ENCODE results near the gene CEP162. TPM values are rescaled to one million over a fixed set of nuclear protein-coding genes. Genes with fewer than 3 reads are reported as not detected.

The CEP162 gene
- total and polyA plus RNA-seq, 2 donors (not counting 1 experiment from before 2014, with no cell fraction given) = 1.8 to 13.4 TPM

DNA sequence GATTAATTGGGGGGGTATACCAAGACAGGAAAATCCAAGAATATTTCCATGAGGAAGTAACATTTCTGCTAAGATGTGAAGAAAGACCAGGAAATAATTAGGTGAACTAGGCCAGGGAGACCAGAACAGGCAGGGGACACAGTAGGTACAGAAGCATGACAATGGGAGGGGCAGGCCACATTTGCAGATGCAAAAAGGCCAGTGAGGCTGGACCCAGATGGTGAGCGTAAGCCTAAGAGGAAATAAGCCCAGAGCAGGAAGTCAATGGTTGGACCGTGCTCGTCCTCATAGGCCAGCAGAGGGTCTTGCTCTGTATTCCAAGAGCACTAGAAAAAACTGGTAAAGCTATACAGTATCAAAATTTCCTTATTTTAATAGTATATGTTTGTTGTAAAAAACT, 9.4 kb downstream of the CEP162 start:
- H3K27me3 ChIP-seq (replicated peaks in 1 of 4; ENCODE audit: control extremely low read depth in 1 of 4, control insufficient read depth in 3 of 4, insufficient read depth in 4 of 4, low read length in 3 of 4) = no peaks in the 10 kb centered on the region
- intact Hi-C loops (cut with micrococcal nuclease) = loop anchor here (2.0 kb wide), 1 partner anchor 995 kb away; no protein-coding TSS in a partner anchor
- POLR2A ChIA-PET = no interaction called here
- no peak for DNase-seq
- Mint-ChIP-seq H3K27ac (no peak overlapping the region), H3K9me3 (ENCODE audit: insufficient read depth) (no peaks in the 10 kb centered on the region), H3K4me1 (peaks cover 7% of the 10 kb centered on the region), H3K27me3 (no peaks in the 10 kb centered on the region), H3K4me3 (no peak overlapping the region)
- H3K4me3 ChIP-seq (ENCODE audit: control extremely low read depth in 1 of 5, extremely low read depth in 1 of 5, insufficient read depth in 1 of 5, low read depth in 2 of 5, low read length in 4 of 5) = no peak overlapping the region
- H3K36me3 ChIP-seq (replicated peaks in 1 of 2; ENCODE audit: control extremely low read depth in 1 of 2, control insufficient read depth in 1 of 2, extremely low read depth in 1 of 2, insufficient read depth in 2 of 2, low read length in 1 of 2) = no peaks in the 10 kb centered on the region
- H3K4me1 ChIP-seq (ENCODE audit: control insufficient read depth in 2 of 2, insufficient read depth in 2 of 2, low read length in 2 of 2) = no peaks in the 10 kb centered on the region
- no peaks in the 10 kb centered on the region for H3K9me3 ChIP-seq (ENCODE audit: control extremely low read depth in 1 of 3, control insufficient read depth in 2 of 3, insufficient read depth in 1 of 3, low read length in 2 of 3)
- no peak overlapping the region for H3K4me2 ChIP-seq (replicated peaks; ENCODE audit: low read depth, low read length, poor library complexity, severe bottlenecking)
- WGBS (ENCODE audit: insufficient coverage) = no CpG with 5 or more reads among the region's 3 CpGs
- H2AFZ ChIP-seq (ENCODE audit: insufficient read depth, low read depth, low read length, poor library complexity, severe bottlenecking) = no peak overlapping the region
- no peak for ATAC-seq (ENCODE audit: low read depth)
- no peak overlapping the region for H3K27ac ChIP-seq (ENCODE audit: low read length in 2 of 2)
- TF ChIP-seq, protein P1, sequence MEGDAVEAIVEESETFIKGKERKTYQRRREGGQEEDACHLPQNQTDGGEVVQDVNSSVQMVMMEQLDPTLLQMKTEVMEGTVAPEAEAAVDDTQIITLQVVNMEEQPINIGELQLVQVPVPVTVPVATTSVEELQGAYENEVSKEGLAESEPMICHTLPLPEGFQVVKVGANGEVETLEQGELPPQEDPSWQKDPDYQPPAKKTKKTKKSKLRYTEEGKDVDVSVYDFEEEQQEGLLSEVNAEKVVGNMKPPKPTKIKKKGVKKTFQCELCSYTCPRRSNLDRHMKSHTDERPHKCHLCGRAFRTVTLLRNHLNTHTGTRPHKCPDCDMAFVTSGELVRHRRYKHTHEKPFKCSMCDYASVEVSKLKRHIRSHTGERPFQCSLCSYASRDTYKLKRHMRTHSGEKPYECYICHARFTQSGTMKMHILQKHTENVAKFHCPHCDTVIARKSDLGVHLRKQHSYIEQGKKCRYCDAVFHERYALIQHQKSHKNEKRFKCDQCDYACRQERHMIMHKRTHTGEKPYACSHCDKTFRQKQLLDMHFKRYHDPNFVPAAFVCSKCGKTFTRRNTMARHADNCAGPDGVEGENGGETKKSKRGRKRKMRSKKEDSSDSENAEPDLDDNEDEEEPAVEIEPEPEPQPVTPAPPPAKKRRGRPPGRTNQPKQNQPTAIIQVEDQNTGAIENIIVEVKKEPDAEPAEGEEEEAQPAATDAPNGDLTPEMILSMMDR (IDR thresholded peaks at IDR 0.05) = no peak
- no peak for TF ChIP-seq EZH2 (IDR thresholded peaks at IDR 0.05; ENCODE audit: borderline replicate concordance, insufficient read depth, low read depth, low read length, poor library complexity, severe bottlenecking)
- H3K79me2 ChIP-seq (ENCODE audit: control insufficient read depth, insufficient read depth, low read length) = no peaks in the 10 kb centered on the region
- CTCF ChIA-PET = interaction anchor here (1.9 to 6.3 kb wide), 2 partner anchors 10 to 332 kb away, joined by 7 to 30 read pairs; partner anchors contain the start of gene CEP162
- H3K9ac ChIP-seq (ENCODE audit: low read length) = no peak overlapping the region
- H4K20me1 ChIP-seq (ENCODE audit: control insufficient read depth, insufficient read depth, low read length, poor library complexity, severe bottlenecking) = no peaks in the 10 kb centered on the region

- Mint-ChIP-seq H3K27ac (no peak overlapping the region), H3K4me1 (peaks cover 7% of the 10 kb centered on the region), H3K4me3 (no peak overlapping the region), H3K9me3 (ENCODE audit: insufficient read depth) (no peaks in the 10 kb centered on the region), H3K27me3 (no peaks in the 10 kb centered on the region)
- no peaks in the 10 kb centered on the region for H3K9me3 ChIP-seq (ENCODE audit: control extremely low read depth in 1 of 3, control insufficient read depth in 2 of 3, insufficient read depth in 1 of 3, low read length in 2 of 3)
- H3K27ac ChIP-seq (ENCODE audit: low read length in 2 of 2) = no peak overlapping the region
- ChIA-PET CTCF (interaction anchor here (1.1 kb wide), 1 partner anchor 15 kb away, joined by 3 read pairs; no protein-coding TSS in a partner anchor), POLR2A (no interaction called here)
- ATAC-seq (ENCODE audit: low read depth) (no peak), DNase-seq (no peak)
- H3K4me3 ChIP-seq (ENCODE audit: control extremely low read depth in 1 of 5, extremely low read depth in 1 of 5, insufficient read depth in 1 of 5, low read depth in 2 of 5, low read length in 4 of 5) = no peak overlapping the region
- H3K36me3 ChIP-seq (replicated peaks in 1 of 2; ENCODE audit: control extremely low read depth in 1 of 2, control insufficient read depth in 1 of 2, extremely low read depth in 1 of 2, insufficient read depth in 2 of 2, low read length in 1 of 2) = peaks cover 3 to 7% of the 10 kb centered on the region in 2 experiments
- H3K27me3 ChIP-seq (replicated peaks in 1 of 4; ENCODE audit: control extremely low read depth in 1 of 4, control insufficient read depth in 3 of 4, insufficient read depth in 4 of 4, low read length in 3 of 4) = no peaks in the 10 kb centered on the region
- TF ChIP-seq, protein P1 (IDR thresholded peaks at IDR 0.05) = no peak
- TF ChIP-seq EZH2 (IDR thresholded peaks at IDR 0.05; ENCODE audit: borderline replicate concordance, insufficient read depth, low read depth, low read length, poor library complexity, severe bottlenecking) = no peak
- H2AFZ ChIP-seq (ENCODE audit: insufficient read depth, low read depth, low read length, poor library complexity, severe bottlenecking) = no peak overlapping the region
- no peaks in the 10 kb centered on the region for H4K20me1 ChIP-seq (ENCODE audit: control insufficient read depth, insufficient read depth, low read length, poor library complexity, severe bottlenecking)
- no peaks in the 10 kb centered on the region for H3K79me2 ChIP-seq (ENCODE audit: control insufficient read depth, insufficient read depth, low read length)
- no peak overlapping the region for H3K9ac ChIP-seq (ENCODE audit: low read length)
- no CpG with 5 or more reads among the region's 1 CpG for WGBS (ENCODE audit: insufficient coverage)
- intact Hi-C loops (cut with micrococcal nuclease) = no loop called here
- no peaks in the 10 kb centered on the region for H3K4me1 ChIP-seq (ENCODE audit: control insufficient read depth in 2 of 2, insufficient read depth in 2 of 2, low read length in 2 of 2)
- H3K4me2 ChIP-seq (replicated peaks; ENCODE audit: low read depth, low read length, poor library complexity, severe bottlenecking) = no peak overlapping the region
These were observed 14.2 kb downstream of the CEP162 start for GRCh38 chr6:84213217-84213616.
